ENCODE measurements around the gene TRIP6.

Gene TRIP6

GRCh38 chr7:100867040-100867775, at the start of gene TRIP6:
TRIP6 (plus strand) TSS chr7:100867387; CDS start chr7:100867498, 111 bp downstream.
- H3K27ac ChIP-seq (ENCODE audit: extremely low read depth, low read depth, low read length), result peak within 1 kb of the TSS; percentile 86; the same call in 1 of the 2 replicates
- no peaks in the 10 kb centered on the region; the same call in 1 of the 2 replicates for H3K4me1 ChIP-seq (ENCODE audit: control insufficient read depth, insufficient read depth, low read length)
- H3K4me3 ChIP-seq (ENCODE audit: low read depth, low read length), result peak within 1 kb of the TSS; percentile 64
- ChIA-PET CTCF (interaction anchor here (0.6 to 1.0 kb wide), 3 partner anchors 9 to 142 kb away, joined by 3 to 4 read pairs (median 4); partner anchors contain the start of gene SLC12A9), POLR2A (interaction anchor here (1.0 to 1.4 kb wide), 5 partner anchors 8 to 438 kb away, joined by 4 to 9 read pairs (median 7); partner anchors contain the start of genes POP7, SLC12A9, SRRT and UFSP1)
- H3K9me3 ChIP-seq (ENCODE audit: control insufficient read depth, insufficient read depth, low read depth, low read length), result no peaks in the 10 kb centered on the region
- peaks cover 14 to 21% of the 10 kb centered on the region in 2 experiments; a peak in 2 of 3 replicates for H3K36me3 ChIP-seq (ENCODE audit: control insufficient read depth in 2 of 2, insufficient read depth in 1 of 2, low read length in 2 of 2)
- peak; percentile 100 for TF ChIP-seq ATF2 (tag by site-specific recombination; IDR thresholded peaks at IDR 0.05; ENCODE audit: low read depth)
- no peak for TF ChIP-seq ZNF10 (tag by site-specific recombination; IDR thresholded peaks at IDR 0.05)
- peak; percentile 94 for TF ChIP-seq ZNF335 (tag by site-specific recombination; conservative IDR thresholded peaks at IDR 0.05)
- no peak for TF ChIP-seq ZFP41 (tag by site-specific recombination; IDR thresholded peaks at IDR 0.05; ENCODE audit: borderline replicate concordance)
- TF ChIP-seq TSHZ1 (tag by site-specific recombination; IDR thresholded peaks at IDR 0.05; ENCODE audit: borderline replicate concordance), result peak; percentile 77; the same call in 1 of the 2 replicates
- no peak for TF ChIP-seq ELK4 (IDR thresholded peaks at IDR 0.05; ENCODE audit: borderline replicate concordance, low read depth, low read length)
- peak; percentile 85 for TF ChIP-seq SP2 (tag by site-specific recombination; IDR thresholded peaks at IDR 0.05)
- TF ChIP-seq ZBTB1 (tag by site-specific recombination; IDR thresholded peaks at IDR 0.05), result peak; percentile 84
- peak; percentile 98 for TF ChIP-seq ZNF362 (tag by site-specific recombination; IDR thresholded peaks at IDR 0.05)
- 0 out of 2 replicates have a peak, but pooled peaks have one; percentile 39 for TF ChIP-seq ZNF596 (tag by site-specific recombination; IDR thresholded peaks at IDR 0.05)
- TF ChIP-seq PBX3 (CRISPR knock-in tag; IDR thresholded peaks at IDR 0.05), result no peak
- no peak for TF ChIP-seq ZNF140 (tag by site-specific recombination; IDR thresholded peaks at IDR 0.05)
- TF ChIP-seq INSM2 (tag by site-specific recombination; IDR thresholded peaks at IDR 0.05), result peak; percentile 96
- peak; percentile 97 for TF ChIP-seq KLF8 (tag by site-specific recombination; IDR thresholded peaks at IDR 0.05)
- TF ChIP-seq ZNF654 (tag by site-specific recombination; IDR thresholded peaks at IDR 0.05; ENCODE audit: low read depth), result no peak
- no peak; the same call in none of the 2 replicates for TF ChIP-seq ZNF501 (tag by site-specific recombination; IDR thresholded peaks at IDR 0.05)
- no peak for TF ChIP-seq ZNF280C (tag by site-specific recombination; IDR thresholded peaks at IDR 0.05)
- TF ChIP-seq ZIC2 (tag by site-specific recombination; IDR thresholded peaks at IDR 0.05), result peak; percentile 97
- TF ChIP-seq ZNF266 (tag by site-specific recombination; IDR thresholded peaks at IDR 0.05; ENCODE audit: low read depth), result no peak
- no peak for TF ChIP-seq ZNF514 (tag by site-specific recombination; IDR thresholded peaks at IDR 0.05)
